Endothelial cell of umbilical vein (primary cell): ENCODE measurements around the gene ZNF416. TPM values are rescaled to one million over a fixed set of nuclear protein-coding genes. Genes with fewer than 3 reads are reported as not detected.

Experiments used
- BruUV-seq: library from RNA; stranded (reverse); fragments of 400-500 nt; replicated peaks from 2 replicates; lab custom pipeline; 2021; lab: Mats Ljungman, UMichigan
- CTCF ChIA-PET: fragments of 300-600, 350-600 bp; sonication (Branson Sonifier 250); formaldehyde crosslinking; loops from one replicate; lab custom pipeline; 2021; ENCODE audit warnings: antibody characterized with exemption, inconsistent platforms; lab: Charles Lee
- POLR2A ChIA-PET: fragments of 300-600, 350-600 bp; sonication (Branson Sonifier 250); formaldehyde crosslinking; loops from one replicate; lab custom pipeline; 2021; ENCODE audit warnings: antibody characterized with exemption, inconsistent platforms; lab: Charles Lee
- DNase-seq: peaks from one replicate; pipeline ENCODE4 v3.0.0-alpha.2; 2011; ENCODE audit warnings: low read depth, low spot score
- FAIRE-seq: peaks from 2 replicates; lab custom pipeline; 2011; peaks lifted over from hg19 to GRCh38; lab: Jason Lieb, UNC
- H2AFZ ChIP-seq: 2 replicates; pipeline ENCODE4 v1.6.0; 2012; ENCODE audit warnings: low read depth, low read length, control low read depth, inconsistent platforms
- H3K27ac ChIP-seq: 2 replicates; pipeline ENCODE4 v1.5.1; 2011; ENCODE audit warnings: low read depth, mild to moderate bottlenecking, control low read depth, low read length, moderate library complexity; ENCODE audit not compliant: insufficient read depth
- H3K27me3 ChIP-seq, 2 experiments: 2 replicates each; pipeline versions ENCODE4 v1.6.0 to v1.6.1; 2011; ENCODE audit warnings: low read length in 2 of 2, mixed read lengths in 1 of 2; ENCODE audit not compliant: control insufficient read depth in 2 of 2, insufficient read depth in 2 of 2
- H3K36me3 ChIP-seq, 2 experiments: 2 replicates in 1 of 2; 3 replicates in 1 of 2; pipeline ENCODE4 v1.5.1; 2011; ENCODE audit warnings: low read length in 2 of 2, mild to moderate bottlenecking in 1 of 2, moderate library complexity in 1 of 2; ENCODE audit not compliant: control insufficient read depth in 2 of 2, insufficient read depth in 2 of 2; ENCODE audit errors: extremely low read depth in 1 of 2
- H3K4me1 ChIP-seq: 3 replicates; pipeline ENCODE4 v1.5.1; 2011; ENCODE audit warnings: mild to moderate bottlenecking, low read length; ENCODE audit not compliant: control insufficient read depth, insufficient read depth; ENCODE audit errors: extremely low read depth
- H3K4me2 ChIP-seq: 2 replicates; pipeline ENCODE4 v1.6.1; 2011; ENCODE audit warnings: low read length, control low read depth, mixed read lengths; ENCODE audit not compliant: insufficient read depth
- H3K4me3 ChIP-seq, 3 experiments: fragments of 200-600 bp in 1 of 3; sonication (generic), shearing (Covaris generic) in 1 of 3; replicated peaks in 1 of 3; 2 replicates each; pipeline ENCODE4 v1.5.1; 2011 to 2016; ENCODE audit warnings: control low read depth in 3 of 3, low read length in 3 of 3, mild to moderate bottlenecking in 2 of 3, inconsistent platforms in 1 of 3, low read depth in 1 of 3, moderate library complexity in 1 of 3; ENCODE audit not compliant: insufficient read depth in 1 of 3
- H3K79me2 ChIP-seq: 2 replicates; pipeline ENCODE4 v1.6.0; 2012; ENCODE audit warnings: low read length, inconsistent platforms; ENCODE audit not compliant: control insufficient read depth, insufficient read depth
- H3K9ac ChIP-seq: replicated peaks from 2 replicates; pipeline ENCODE3; 2011; ENCODE audit warnings: low read length, control low read depth; ENCODE audit not compliant: insufficient read depth; ENCODE audit errors: extremely low read depth
- H3K9me1 ChIP-seq: replicated peaks from 3 replicates; pipeline ENCODE4 v1.6.0; 2011; ENCODE audit warnings: mild to moderate bottlenecking, low read length; ENCODE audit not compliant: control insufficient read depth, insufficient read depth; ENCODE audit errors: extremely low read depth
- H3K9me3 ChIP-seq: replicated peaks from 2 replicates; pipeline ENCODE4 v1.5.1; 2012; ENCODE audit warnings: low read length, inconsistent platforms; ENCODE audit not compliant: control insufficient read depth, insufficient read depth
- H4K20me1 ChIP-seq: replicated peaks from 2 replicates; pipeline ENCODE3; 2011; ENCODE audit warnings: mild to moderate bottlenecking, low read length; ENCODE audit not compliant: control insufficient read depth, insufficient read depth; ENCODE audit errors: extremely low read depth
- CTCF ChIP-seq, 2 donors: IDR thresholded peaks; 1 replicate in 1 of 2; 2 replicates in 1 of 2; pipeline ENCODE4 v1.5.1; 2011; ENCODE audit warnings: low read length in 2 of 2, mild to moderate bottlenecking in 2 of 2, moderate library complexity in 2 of 2, control low read depth in 1 of 2, inconsistent platforms in 1 of 2, low read depth in 1 of 2; ENCODE audit not compliant: insufficient read depth in 1 of 2; ENCODE audit errors: extremely low read depth in 1 of 2
- EZH2 ChIP-seq: IDR thresholded peaks from 2 replicates; pipeline ENCODE4 v1.6.1; 2012; ENCODE audit warnings: borderline replicate concordance, low read depth, mild to moderate bottlenecking, moderate library complexity, low read length, inconsistent platforms; ENCODE audit not compliant: severe bottlenecking
- FOS ChIP-seq: IDR thresholded peaks from 2 replicates; pipeline ENCODE4 v1.6.1; 2011; ENCODE audit warnings: mild to moderate bottlenecking, low read length, moderate library complexity, borderline replicate concordance; ENCODE audit not compliant: insufficient read depth
- GATA2 ChIP-seq: IDR thresholded peaks from 2 replicates; pipeline ENCODE4 v1.7.0; 2011; ENCODE audit warnings: low read depth, mild to moderate bottlenecking, moderate library complexity, mixed read lengths, low read length; ENCODE audit not compliant: insufficient read length, insufficient read depth
- JUN ChIP-seq: IDR thresholded peaks from 2 replicates; pipeline ENCODE4 v1.6.1; 2011; ENCODE audit warnings: borderline replicate concordance, low read depth; ENCODE audit not compliant: insufficient read length, insufficient read depth
- MAX ChIP-seq: IDR thresholded peaks from 2 replicates; pipeline ENCODE4 v1.6.1; 2011; ENCODE audit not compliant: insufficient read depth, insufficient read length
- MYC ChIP-seq: IDR thresholded peaks from one replicate; pipeline ENCODE4 v1.6.1; 2011; ENCODE audit warnings: mild to moderate bottlenecking, low read depth, low read length
- POLR2A ChIP-seq: IDR thresholded peaks from 2 replicates; pipeline ENCODE4 v1.6.1; 2012; ENCODE audit warnings: low read depth, mild to moderate bottlenecking, control low read depth, low read length
- POLR2AphosphoS5 ChIP-seq: IDR thresholded peaks from 2 replicates; pipeline ENCODE4 v1.6.1; 2012; ENCODE audit warnings: low read depth, mild to moderate bottlenecking, control low read depth, low read length, moderate library complexity; ENCODE audit not compliant: insufficient read depth
- dilution Hi-C: fragments of 300-500 bp; cut with MboI; formaldehyde crosslinking; loops from one replicate; pipeline ENCODE4 v1.15.0; 2019; ENCODE audit warnings: low sequenced_read_pairs; ENCODE audit not compliant: extremely low pct_ligation_motif_present
- intact Hi-C: fragments of 100-400 bp; cut with micrococcal nuclease; formaldehyde crosslinking; loops from one replicate; pipeline ENCODE4 v1.10.0; 2022
- polyA plus RNA-seq, 4 experiments: library from polyadenylated mRNA; depleted of rRNA in 3 of 4; stranded (reverse) in 3 of 4; unstranded in 1 of 4; fragments of >200 nt; gene quantifications; 2 replicates each; pipeline versions ENCODE4 v1.2.1 to v1.2.3, GENCODE V29; 2011 to 2012; ENCODE audit warnings: missing spikeins in 1 of 4
- total RNA-seq: library from RNA; stranded (reverse); gene quantifications from 2 replicates; pipeline ENCODE4 v1.2.3, GENCODE V29; 2021

ZNF416 gene
- total and polyA plus RNA-seq, 2 donors (not counting 3 experiments of a cell fraction or from before 2014, with no cell fraction given): 1.4 to 3.8 TPM

GRCh38 chr19:57563547-57563946, 15.2 kb downstream of the ZNF416 start:
- no TSS peak for BruUV-seq
- intact Hi-C loops: loop anchor here (10.0 kb wide), 1 partner anchor 149 kb away; the partner anchor contains the start of gene ZNF17

More at GRCh38 chr19:57563547-57563946, 15.2 kb downstream of the ZNF416 start:
- Histone ChIP-seq H3K4me2 (no peak overlapping the region), H2AFZ (no peak overlapping the region), H3K79me2 (no peaks in the 10 kb centered on the region), H3K27ac (no peak overlapping the region), H3K9ac (no peak overlapping the region), H4K20me1 (no peaks in the 10 kb centered on the region), H3K9me1 (no peaks in the 10 kb centered on the region), H3K4me1 (peaks cover 10% of the 10 kb centered on the region), H3K27me3 (no peaks in the 10 kb centered on the region), H3K36me3 (no peaks in the 10 kb centered on the region), H3K9me3 (peaks cover 20% of the 10 kb centered on the region), H3K4me3 (no peak overlapping the region)
- POLR2A ChIA-PET: no interaction called here
- dilution Hi-C loops: no loop called here
- FAIRE-seq: no peak
- CTCF ChIA-PET: no interaction called here
- TF ChIP-seq JUN: no peak
- no peak for TF ChIP-seq EZH2
- no peak for TF ChIP-seq CTCF (IDR thresholded peaks at IDR 0.05; ENCODE audit: extremely low read depth in 1 of 2, insufficient read depth in 1 of 2, low read depth in 1 of 2, low read length in 2 of 2)
- no peak for TF ChIP-seq POLR2A
- no peak for TF ChIP-seq FOS
- no peak for TF ChIP-seq GATA2
- no peak for TF ChIP-seq MYC
- TF ChIP-seq POLR2AphosphoS5: no peak
- no peak for TF ChIP-seq MAX
- DNase-seq: no peak
